Measurements from ENCODE around the gene AGL. TPM values are rescaled to one million over a fixed set of nuclear protein-coding genes. Genes with fewer than 3 reads are reported as not detected.

Gene AGL
- total RNA-seq, 1 donor from 2014 or later: 9.9 TPM

DNA sequence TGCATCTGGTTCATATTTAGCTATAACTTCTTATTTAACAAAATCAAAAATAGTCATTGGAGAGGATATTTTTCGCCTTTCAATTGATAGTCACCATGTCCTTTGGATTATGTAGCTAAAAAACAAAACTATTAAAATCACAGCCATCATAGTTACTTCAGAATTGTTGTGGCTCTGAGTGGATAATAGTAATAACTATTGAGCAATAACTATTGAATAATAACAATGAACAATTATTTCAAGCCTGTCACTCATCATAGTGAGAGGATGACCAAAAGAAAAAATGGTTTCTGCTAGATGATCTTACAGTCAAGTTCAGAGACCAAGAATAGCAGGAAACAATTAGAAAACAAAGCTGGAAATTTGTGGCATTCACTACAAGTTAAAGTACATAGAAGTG lies 38.4 kb upstream of the AGL start:
- intact Hi-C loops (cut with DNase I): no loop called here
- no peak for DNase-seq (ENCODE audit: low spot score in 2 of 2)
- Histone ChIP-seq H3K27ac (no peak overlapping the region), H3K9me3 (no peaks in the 10 kb centered on the region), H3K4me1 (peaks cover 0 to 3% of the 10 kb centered on the region in 2 donors), H3K36me3 (no peaks in the 10 kb centered on the region), H3K4me3 (no peak overlapping the region), H3K27me3 (no peaks in the 10 kb centered on the region)
- TF ChIP-seq, protein P1, sequence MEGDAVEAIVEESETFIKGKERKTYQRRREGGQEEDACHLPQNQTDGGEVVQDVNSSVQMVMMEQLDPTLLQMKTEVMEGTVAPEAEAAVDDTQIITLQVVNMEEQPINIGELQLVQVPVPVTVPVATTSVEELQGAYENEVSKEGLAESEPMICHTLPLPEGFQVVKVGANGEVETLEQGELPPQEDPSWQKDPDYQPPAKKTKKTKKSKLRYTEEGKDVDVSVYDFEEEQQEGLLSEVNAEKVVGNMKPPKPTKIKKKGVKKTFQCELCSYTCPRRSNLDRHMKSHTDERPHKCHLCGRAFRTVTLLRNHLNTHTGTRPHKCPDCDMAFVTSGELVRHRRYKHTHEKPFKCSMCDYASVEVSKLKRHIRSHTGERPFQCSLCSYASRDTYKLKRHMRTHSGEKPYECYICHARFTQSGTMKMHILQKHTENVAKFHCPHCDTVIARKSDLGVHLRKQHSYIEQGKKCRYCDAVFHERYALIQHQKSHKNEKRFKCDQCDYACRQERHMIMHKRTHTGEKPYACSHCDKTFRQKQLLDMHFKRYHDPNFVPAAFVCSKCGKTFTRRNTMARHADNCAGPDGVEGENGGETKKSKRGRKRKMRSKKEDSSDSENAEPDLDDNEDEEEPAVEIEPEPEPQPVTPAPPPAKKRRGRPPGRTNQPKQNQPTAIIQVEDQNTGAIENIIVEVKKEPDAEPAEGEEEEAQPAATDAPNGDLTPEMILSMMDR (IDR thresholded peaks at IDR 0.05): no peak

DNA sequence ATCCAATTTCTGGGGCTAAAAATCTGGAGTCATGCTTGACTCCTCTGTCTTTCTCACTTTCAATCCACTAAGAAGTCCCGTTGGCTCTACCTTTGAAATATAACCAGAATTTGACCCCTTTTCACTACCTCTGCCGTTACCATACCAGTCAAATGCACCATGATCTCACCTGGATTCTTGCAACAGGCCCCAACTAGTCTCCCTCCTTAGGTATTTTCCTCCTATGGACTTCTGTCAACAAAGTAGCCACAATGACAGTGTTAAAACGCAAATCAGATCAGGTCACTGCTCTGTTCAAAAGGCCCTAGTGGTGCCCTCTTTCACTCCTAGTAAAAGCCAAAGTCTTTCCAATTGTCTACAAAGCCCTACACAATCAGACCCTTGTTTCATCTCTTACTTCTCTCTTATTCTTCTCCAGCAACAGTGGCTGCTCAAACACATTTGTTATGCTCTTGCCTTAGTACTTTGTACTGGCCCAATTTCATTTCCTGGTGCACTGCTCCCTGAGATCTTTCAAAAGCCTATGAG lies 35.7 kb upstream of the AGL start:
- H3K27me3 ChIP-seq: no peaks in the 10 kb centered on the region
- TF ChIP-seq, protein P1 (IDR thresholded peaks at IDR 0.05): no peak
- no peak for DNase-seq (ENCODE audit: low spot score in 2 of 2)
- no peaks in the 10 kb centered on the region for H3K4me1 ChIP-seq
- H3K36me3 ChIP-seq: no peaks in the 10 kb centered on the region
- intact Hi-C loops (cut with DNase I): no loop called here
- H3K4me3 ChIP-seq: no peak overlapping the region
- H3K9me3 ChIP-seq: no peaks in the 10 kb centered on the region
- no peak overlapping the region for H3K27ac ChIP-seq

DNA sequence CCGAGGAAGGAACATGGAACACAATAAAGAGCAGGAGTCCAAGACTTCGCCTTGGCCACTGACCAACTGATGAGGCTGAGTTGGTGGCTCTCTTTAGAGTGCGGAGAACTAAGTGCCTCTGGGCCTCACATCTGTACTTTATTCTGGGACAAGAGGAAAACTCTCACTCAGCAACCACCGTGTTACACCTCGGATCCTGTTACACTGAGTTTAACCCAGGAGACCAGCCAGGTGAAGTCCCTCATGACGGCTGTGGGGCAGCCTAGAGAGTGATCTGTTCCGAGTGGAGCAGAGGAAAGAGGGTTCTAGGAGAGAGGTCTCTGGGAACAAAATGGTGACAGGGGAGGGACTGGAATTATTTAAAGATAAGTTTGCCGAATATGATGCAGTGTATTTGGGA lies 33.5 kb upstream of the AGL start:
- Histone ChIP-seq H3K27ac (no peak overlapping the region), H3K9me3 (no peaks in the 10 kb centered on the region), H3K27me3 (no peaks in the 10 kb centered on the region), H3K4me3 (no peak overlapping the region), H3K36me3 (no peaks in the 10 kb centered on the region), H3K4me1 (no peaks in the 10 kb centered on the region)
- intact Hi-C loops (cut with DNase I): no loop called here
- no peak for DNase-seq (ENCODE audit: low spot score in 2 of 2)
- TF ChIP-seq, protein P1 (IDR thresholded peaks at IDR 0.05): no peak

DNA sequence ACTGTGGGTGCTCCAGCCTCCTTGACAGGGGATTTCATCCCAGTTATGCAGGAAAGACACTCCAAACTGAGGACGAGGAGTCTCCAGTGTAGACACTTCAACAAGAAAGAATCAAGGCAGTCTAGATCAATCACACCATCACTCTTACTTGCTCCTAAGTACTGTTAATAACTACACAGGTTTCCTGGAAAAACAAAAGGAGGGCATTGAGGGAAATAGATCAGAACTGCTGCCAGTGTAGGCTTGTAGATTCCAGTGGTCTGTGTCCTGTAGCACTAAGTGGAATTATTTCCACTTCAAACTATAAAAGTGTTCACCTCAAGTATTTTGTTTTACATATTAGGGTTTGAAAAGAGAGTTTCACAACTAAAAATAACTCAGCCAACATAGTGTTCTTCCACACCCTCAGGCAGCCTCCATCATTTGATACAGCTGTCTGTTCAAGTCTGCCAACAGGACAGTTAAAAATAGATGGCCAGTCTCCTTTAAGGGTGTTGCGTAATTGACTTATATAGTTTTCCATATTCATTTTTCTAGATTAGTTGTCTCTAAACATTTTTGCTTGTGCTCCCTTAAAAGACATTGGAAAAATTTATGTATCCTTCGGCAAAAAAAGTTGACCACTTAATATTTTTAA lies 32.0 kb upstream of the AGL start:
- Histone ChIP-seq H3K4me3 (no peak overlapping the region), H3K36me3 (no peaks in the 10 kb centered on the region), H3K9me3 (no peaks in the 10 kb centered on the region), H3K27me3 (no peaks in the 10 kb centered on the region), H3K27ac (no peak overlapping the region), H3K4me1 (no peaks in the 10 kb centered on the region)
- no peak for DNase-seq (ENCODE audit: low spot score in 2 of 2)
- TF ChIP-seq, protein P1 (IDR thresholded peaks at IDR 0.05): no peak
- intact Hi-C loops (cut with DNase I): no loop called here

DNA sequence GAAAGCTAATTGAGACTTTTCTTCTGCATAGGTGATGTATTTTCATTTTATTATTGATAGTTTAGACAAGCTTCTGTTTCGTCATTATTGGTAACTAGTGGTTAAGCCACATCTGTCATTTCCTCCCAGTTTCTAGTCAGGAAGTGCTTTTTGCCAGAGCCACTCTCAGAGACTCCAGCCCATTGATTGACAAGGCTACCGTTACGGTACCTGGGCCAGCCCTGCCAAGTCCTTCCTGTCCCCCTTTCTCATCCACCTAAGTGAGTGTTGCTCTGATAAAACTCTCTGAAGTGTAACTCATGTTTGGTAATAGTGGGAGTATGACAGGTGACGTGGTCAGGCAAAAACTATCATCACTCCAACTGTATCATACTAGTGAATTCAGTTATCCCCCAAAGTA lies 29.6 kb upstream of the AGL start:
- TF ChIP-seq, protein P1 (IDR thresholded peaks at IDR 0.05): no peak
- Histone ChIP-seq H3K4me3 (no peak overlapping the region), H3K27me3 (no peaks in the 10 kb centered on the region), H3K27ac (no peak overlapping the region), H3K4me1 (no peaks in the 10 kb centered on the region), H3K9me3 (no peaks in the 10 kb centered on the region), H3K36me3 (no peaks in the 10 kb centered on the region)
- intact Hi-C loops (cut with DNase I): no loop called here
- DNase-seq (ENCODE audit: low spot score in 2 of 2): no peak
